Measurements from ENCODE around the gene ARID1B.

DNA sequence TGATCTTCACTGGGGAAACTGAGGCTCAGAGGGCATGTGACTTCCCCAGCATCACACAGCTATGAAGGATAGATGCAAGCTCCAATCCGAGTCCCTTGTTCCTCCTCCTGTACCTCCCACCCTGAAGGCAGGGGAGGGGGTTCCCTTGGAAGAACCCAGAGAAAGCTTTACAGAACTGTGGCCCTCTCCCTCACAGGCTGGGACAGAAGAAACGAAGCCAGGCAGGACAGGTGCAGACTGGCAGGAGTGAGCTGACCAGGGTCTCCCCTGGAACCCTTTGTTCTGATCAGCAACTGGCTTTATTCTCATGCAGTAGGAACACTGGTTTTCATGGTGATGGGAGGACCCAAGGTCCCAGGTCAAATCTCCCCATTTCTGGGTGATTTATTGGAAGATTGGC is 456.0 kb downstream of the ARID1B start:
- TF ChIP-seq, protein P1, sequence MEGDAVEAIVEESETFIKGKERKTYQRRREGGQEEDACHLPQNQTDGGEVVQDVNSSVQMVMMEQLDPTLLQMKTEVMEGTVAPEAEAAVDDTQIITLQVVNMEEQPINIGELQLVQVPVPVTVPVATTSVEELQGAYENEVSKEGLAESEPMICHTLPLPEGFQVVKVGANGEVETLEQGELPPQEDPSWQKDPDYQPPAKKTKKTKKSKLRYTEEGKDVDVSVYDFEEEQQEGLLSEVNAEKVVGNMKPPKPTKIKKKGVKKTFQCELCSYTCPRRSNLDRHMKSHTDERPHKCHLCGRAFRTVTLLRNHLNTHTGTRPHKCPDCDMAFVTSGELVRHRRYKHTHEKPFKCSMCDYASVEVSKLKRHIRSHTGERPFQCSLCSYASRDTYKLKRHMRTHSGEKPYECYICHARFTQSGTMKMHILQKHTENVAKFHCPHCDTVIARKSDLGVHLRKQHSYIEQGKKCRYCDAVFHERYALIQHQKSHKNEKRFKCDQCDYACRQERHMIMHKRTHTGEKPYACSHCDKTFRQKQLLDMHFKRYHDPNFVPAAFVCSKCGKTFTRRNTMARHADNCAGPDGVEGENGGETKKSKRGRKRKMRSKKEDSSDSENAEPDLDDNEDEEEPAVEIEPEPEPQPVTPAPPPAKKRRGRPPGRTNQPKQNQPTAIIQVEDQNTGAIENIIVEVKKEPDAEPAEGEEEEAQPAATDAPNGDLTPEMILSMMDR (IDR thresholded peaks at IDR 0.05), result no peak
- TF ChIP-seq POLR2A (IDR thresholded peaks at IDR 0.05), result no peak
